SKM-1 (cell line): Measurements from ENCODE around the gene MDFIC.
"Not testable (repeated sequence)": the region's sequence is repeated elsewhere in the genome, so short reads cannot be mapped to it uniquely, and the experiment has no call there.

Source experiments
- DNase-seq: peaks from one replicate; lab custom pipeline; 2025; ENCODE audit not compliant: unreplicated experiment; lab: John Stamatoyannopoulos, UW

MDFIC gene

GRCh38 chr7:114922026-114922651 is at the start of gene MDFIC:
Gene MDFIC (plus strand): TSS chr7:114922094. CDS start chr7:114923034, 940 bp downstream.
- no peak for DNase-seq

GRCh38 chr7:114874170-114874569 is 47.7 kb upstream of the MDFIC start:
- DNase-seq = no peak

- DNase-seq = no peak
Observed at GRCh38 chr7:114875186-114875585, 46.7 kb upstream of the MDFIC start.

GRCh38 chr7:114879554-114879953 is 42.3 kb upstream of the MDFIC start:
- no peak for DNase-seq

- DNase-seq = no peak
Observed at GRCh38 chr7:114885836-114886235, 36.1 kb upstream of the MDFIC start.

- no peak for DNase-seq
Observed at GRCh38 chr7:114886241-114886640, 35.7 kb upstream of the MDFIC start.

- not testable (repeated sequence) for DNase-seq
Observed at GRCh38 chr7:114889116-114889515, 32.8 kb upstream of the MDFIC start.

GRCh38 chr7:114889646-114890285 is 32.1 kb upstream of the MDFIC start:
- DNase-seq = no peak

- no peak for DNase-seq
Observed at GRCh38 chr7:114890561-114890960, 31.3 kb upstream of the MDFIC start.

GRCh38 chr7:114900127-114900526 is 21.8 kb upstream of the MDFIC start:
- DNase-seq = no peak

- no peak for DNase-seq
Observed at GRCh38 chr7:114901771-114902170, 20.1 kb upstream of the MDFIC start.

GRCh38 chr7:114903131-114903530 is 18.8 kb upstream of the MDFIC start:
- DNase-seq = no peak

- DNase-seq = no peak
Observed at GRCh38 chr7:114910787-114911186, 11.1 kb upstream of the MDFIC start.

- no peak for DNase-seq
Observed at GRCh38 chr7:114911411-114911810, 10.5 kb upstream of the MDFIC start.

- no peak for DNase-seq
Observed at GRCh38 chr7:114916261-114916892, 5.5 kb upstream of the MDFIC start.

- DNase-seq = no peak
Observed at GRCh38 chr7:114917211-114917839, 4.6 kb upstream of the MDFIC start.

GRCh38 chr7:114919587-114919986 is 2.3 kb upstream of the MDFIC start:
- DNase-seq = no peak

- no peak for DNase-seq
Observed at GRCh38 chr7:114921631-114922025, 266 bp upstream of the MDFIC start.

- DNase-seq = no peak
Observed at GRCh38 chr7:114922652-114923402, 933 bp downstream of the MDFIC start.

- no peak for DNase-seq
Observed at GRCh38 chr7:114923403-114923713, 1.5 kb downstream of the MDFIC start.

GRCh38 chr7:114924038-114924712 is 2.3 kb downstream of the MDFIC start:
- DNase-seq = no peak
